Caco-2 (cell line): ENCODE data around the gene FHIT. TPM values are rescaled to one million over a fixed set of nuclear protein-coding genes. Genes with fewer than 3 reads are reported as not detected.

ENCODE experiments used
- BruUV-seq: library from RNA; stranded (reverse); fragments of 400-500 nt; replicated peaks from 2 replicates; lab custom pipeline; 2021; lab: Mats Ljungman, UMichigan
- CTCF ChIA-PET: fragments of 300-600 bp; sonication (Branson Sonifier 250); formaldehyde crosslinking; loops from one replicate; lab custom pipeline; 2022; ENCODE audit warnings: antibody characterized with exemption; lab: Charles Lee
- POLR2A ChIA-PET: fragments of 300-600 bp; sonication (Branson Sonifier 250); formaldehyde crosslinking; loops from one replicate; lab custom pipeline; 2022; ENCODE audit warnings: antibody characterized with exemption; lab: Charles Lee
- DNase-seq, 2 experiments: peaks; one replicate each; pipeline versions ENCODE4 v3.0.0 to v3.0.0-alpha.2; 2020 to 2022
- H3K27me3 ChIP-seq: replicated peaks from 2 replicates; pipeline ENCODE4 v1.6.0; 2011; ENCODE audit warnings: low read length; ENCODE audit not compliant: control insufficient read depth, insufficient read depth
- H3K36me3 ChIP-seq: 2 replicates; pipeline ENCODE4 v1.5.1; 2011; ENCODE audit warnings: low read length; ENCODE audit not compliant: control insufficient read depth, insufficient read depth
- H3K4me1 ChIP-seq: fragments of 250-450 bp; sonication (Bioruptor Pico); 2 replicates; pipeline ENCODE4 v1.5.1; 2020; ENCODE audit warnings: mild to moderate bottlenecking
- H3K4me3 ChIP-seq: 2 replicates; pipeline ENCODE4 v1.5.1; 2011; ENCODE audit warnings: low read depth, mild to moderate bottlenecking, control low read depth, low read length
- H3K9me3 ChIP-seq: fragments of 250-450 bp; sonication (Bioruptor Pico); 2 replicates; pipeline ENCODE4 v1.5.1; 2020; ENCODE audit warnings: mild to moderate bottlenecking, moderate library complexity
- H3K27ac Mint-ChIP-seq: one replicate; pipeline ENCODE4 v1.8.0; 2022; ENCODE audit warnings: mixed read lengths; ENCODE audit not compliant: unreplicated experiment
- H3K27me3 Mint-ChIP-seq: one replicate; pipeline ENCODE4 v1.8.0; 2022; ENCODE audit warnings: mixed read lengths; ENCODE audit not compliant: insufficient read depth, unreplicated experiment
- H3K36me3 Mint-ChIP-seq: one replicate; pipeline ENCODE4 v1.8.0; 2022; ENCODE audit warnings: mild to moderate bottlenecking, mixed read lengths; ENCODE audit not compliant: insufficient read depth, unreplicated experiment
- H3K4me1 Mint-ChIP-seq: one replicate; pipeline ENCODE4 v1.8.0; 2022; ENCODE audit warnings: low read depth, mixed read lengths; ENCODE audit not compliant: unreplicated experiment
- H3K4me3 Mint-ChIP-seq: one replicate; pipeline ENCODE4 v1.8.0; 2022; ENCODE audit warnings: mild to moderate bottlenecking, moderate library complexity, mixed read lengths; ENCODE audit not compliant: unreplicated experiment
- H3K9me3 Mint-ChIP-seq: one replicate; pipeline ENCODE4 v1.8.0; 2022; ENCODE audit warnings: mixed read lengths; ENCODE audit not compliant: unreplicated experiment
- CTCF ChIP-seq, 2 experiments: fragments of 200-600 bp in 1 of 2; IDR thresholded peaks; 1 replicate in 1 of 2; 2 replicates in 1 of 2; pipeline versions ENCODE4 v1.5.1 to v1.8.0; 2011 to 2022; ENCODE audit warnings: antibody characterized with exemption in 1 of 2, control low read depth in 1 of 2, inconsistent platforms in 1 of 2, low read depth in 1 of 2, low read length in 1 of 2, mild to moderate bottlenecking in 1 of 2, moderate library complexity in 1 of 2; ENCODE audit not compliant: insufficient read depth in 1 of 2, severe bottlenecking in 1 of 2, unreplicated experiment in 1 of 2
- intact Hi-C: fragments of 100-400 bp; cut with micrococcal nuclease; formaldehyde crosslinking; loops from one replicate; pipeline ENCODE4 v1.10.0; 2022; ENCODE audit not compliant: unreplicated experiment
- total RNA-seq: library from RNA; stranded (reverse); gene quantifications from 2 replicates; pipeline ENCODE4 v1.2.3, GENCODE V29; 2022

Gene FHIT
- total RNA-seq, 1 experiment from 2014 or later: 8.3 TPM

GRCh38 chr3:60916546-60916945 is 334.7 kb downstream of the FHIT start:
- no TSS peak for BruUV-seq
- no peak overlapping the region for H3K4me3 ChIP-seq
- ChIA-PET CTCF (no interaction called here), POLR2A (no interaction called here)
- no peak for TF ChIP-seq CTCF (IDR thresholded peaks at IDR 0.05; ENCODE audit: insufficient read depth in 1 of 2, low read depth in 1 of 2, low read length in 1 of 2, severe bottlenecking in 1 of 2, unreplicated experiment in 1 of 2)
- Mint-ChIP-seq H3K27me3 (no peaks in the 10 kb centered on the region), H3K36me3 (no peaks in the 10 kb centered on the region), H3K9me3 (no peaks in the 10 kb centered on the region), H3K4me3 (no peak overlapping the region), H3K27ac (no peak overlapping the region), H3K4me1 (no peaks in the 10 kb centered on the region)
- H3K4me1 ChIP-seq: no peaks in the 10 kb centered on the region
- DNase-seq: no peak
- H3K9me3 ChIP-seq: no peaks in the 10 kb centered on the region
- H3K36me3 ChIP-seq: no peaks in the 10 kb centered on the region
- no peaks in the 10 kb centered on the region for H3K27me3 ChIP-seq
- intact Hi-C loops: no loop called here

- no peaks in the 10 kb centered on the region for H3K27me3 Mint-ChIP-seq
- H3K27ac Mint-ChIP-seq: no peak overlapping the region
- POLR2A ChIA-PET: no interaction called here
- CTCF ChIA-PET: no interaction called here
- intact Hi-C loops: no loop called here
- no TSS peak for BruUV-seq
- H3K9me3 Mint-ChIP-seq: no peaks in the 10 kb centered on the region
- no peak for TF ChIP-seq CTCF (IDR thresholded peaks at IDR 0.05; ENCODE audit: insufficient read depth in 1 of 2, low read depth in 1 of 2, low read length in 1 of 2, severe bottlenecking in 1 of 2, unreplicated experiment in 1 of 2)
- H3K9me3 ChIP-seq: no peaks in the 10 kb centered on the region
- no peak overlapping the region for H3K4me3 ChIP-seq
- no peaks in the 10 kb centered on the region for H3K27me3 ChIP-seq
- no peak overlapping the region for H3K4me3 Mint-ChIP-seq
- H3K4me1 Mint-ChIP-seq: no peaks in the 10 kb centered on the region
- no peaks in the 10 kb centered on the region for H3K36me3 Mint-ChIP-seq
- no peaks in the 10 kb centered on the region for H3K4me1 ChIP-seq
- DNase-seq: no peak
- H3K36me3 ChIP-seq: no peaks in the 10 kb centered on the region
Measured at GRCh38 chr3:60913474-60913873, 337.8 kb downstream of the FHIT start.

GRCh38 chr3:60912876-60913275 is 338.4 kb downstream of the FHIT start:
- no peaks in the 10 kb centered on the region for H3K27me3 ChIP-seq
- no peaks in the 10 kb centered on the region for H3K9me3 ChIP-seq
- intact Hi-C loops: no loop called here
- BruUV-seq: no TSS peak
- H3K4me3 ChIP-seq: no peak overlapping the region
- CTCF ChIA-PET: no interaction called here
- POLR2A ChIA-PET: no interaction called here
- TF ChIP-seq CTCF (IDR thresholded peaks at IDR 0.05; ENCODE audit: insufficient read depth in 1 of 2, low read depth in 1 of 2, low read length in 1 of 2, severe bottlenecking in 1 of 2, unreplicated experiment in 1 of 2): no peak
- H3K27me3 Mint-ChIP-seq: no peaks in the 10 kb centered on the region
- H3K4me1 Mint-ChIP-seq: no peaks in the 10 kb centered on the region
- H3K36me3 ChIP-seq: no peaks in the 10 kb centered on the region
- H3K4me3 Mint-ChIP-seq: no peak overlapping the region
- no peaks in the 10 kb centered on the region for H3K4me1 ChIP-seq
- DNase-seq: no peak
- H3K9me3 Mint-ChIP-seq: no peaks in the 10 kb centered on the region
- no peak overlapping the region for H3K27ac Mint-ChIP-seq
- no peaks in the 10 kb centered on the region for H3K36me3 Mint-ChIP-seq
